ENCODE results near the gene FADS2.

The FADS2 gene

DNA sequence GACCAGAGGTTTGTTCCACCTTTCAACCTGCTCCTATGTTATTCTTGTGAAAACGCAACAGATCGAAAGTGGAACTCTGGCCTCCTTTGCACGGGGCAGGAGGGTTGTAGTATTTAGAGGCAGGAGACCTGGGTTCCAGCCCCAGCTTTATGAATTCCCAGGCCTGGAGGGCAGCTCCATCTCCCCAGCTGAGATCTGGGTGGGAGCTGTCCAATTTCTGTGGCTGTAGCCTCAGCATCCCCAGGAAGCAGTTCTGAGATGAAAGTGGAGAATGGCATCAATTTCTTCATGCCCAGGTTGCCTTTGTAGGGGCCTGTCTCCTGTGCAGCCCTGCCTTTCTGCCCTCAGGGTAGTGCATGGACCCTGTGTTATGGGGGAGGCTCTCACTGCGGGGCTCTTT is 4.1 kb downstream of the FADS2 start:
- CTCF ChIA-PET = interaction anchor here (1.5 to 2.3 kb wide), 7 partner anchors 10 to 35 kb away, joined by 3 to 12 read pairs (median 6); partner anchors contain the start of gene FADS1

GRCh38 chr11:61832754-61833153 is 4.7 kb downstream of the FADS2 start:
- Histone ChIP-seq H3K36me3 (ENCODE audit: control insufficient read depth in 4 of 4, insufficient read depth in 4 of 4, low read length in 3 of 4) (peaks cover 0 to 62% (median 2%) of the 10 kb centered on the region in 4 experiments), H3K27ac (ENCODE audit: insufficient read depth in 1 of 2, low read depth in 1 of 2, low read length in 2 of 2, poor library complexity in 1 of 2, severe bottlenecking in 2 of 2) (peak overlapping the region in 1 of 2 experiments; percentile 93), H3K27me3 (replicated peaks in 2 of 5; ENCODE audit: control insufficient read depth in 4 of 5, insufficient read depth in 5 of 5, low read length in 4 of 5) (no peaks in the 10 kb centered on the region), H3K4me1 (ENCODE audit: control extremely low read depth in 1 of 4, control insufficient read depth in 4 of 4, insufficient read depth in 4 of 4, low read length in 3 of 4) (peaks cover 23 to 81% (median 75%) of the 10 kb centered on the region in 4 experiments), H3K4me3 (ENCODE audit: control insufficient read depth in 1 of 7, extremely low read depth in 1 of 7, insufficient read depth in 4 of 7, low read depth in 2 of 7, low read length in 6 of 7) (peak overlapping the region in 4 of 7 experiments; percentile 17 to 97 (median 20)), H3K9me3 (ENCODE audit: control extremely low read depth in 1 of 5, control insufficient read depth in 4 of 5, insufficient read depth in 2 of 5, low read depth in 1 of 5, low read length in 4 of 5) (no peaks in the 10 kb centered on the region)
- ChIA-PET CTCF (interaction anchor here (1.0 to 2.3 kb wide), 4 partner anchors 10 to 36 kb away, joined by 4 to 7 read pairs (median 6); no protein-coding TSS in a partner anchor), POLR2A (no interaction called here)
- DNase-seq = peak in 2 of 3 donors; percentile 14 to 34
- 50% methylated on average over 7 of the region's 7 CpGs for WGBS (ENCODE audit: insufficient coverage)

More for the DNA sequence above, 4.1 kb downstream of the FADS2 start:
- WGBS (ENCODE audit: insufficient coverage) = 88% methylated on average over 3 of the region's 4 CpGs
- H3K9me3 ChIP-seq (ENCODE audit: control extremely low read depth in 1 of 5, control insufficient read depth in 4 of 5, insufficient read depth in 2 of 5, low read depth in 1 of 5, low read length in 4 of 5) = no peaks in the 10 kb centered on the region
- H3K27me3 ChIP-seq (replicated peaks in 2 of 5; ENCODE audit: control insufficient read depth in 4 of 5, insufficient read depth in 5 of 5, low read length in 4 of 5) = no peaks in the 10 kb centered on the region
- H3K4me3 ChIP-seq (ENCODE audit: control insufficient read depth in 1 of 7, extremely low read depth in 1 of 7, insufficient read depth in 4 of 7, low read depth in 2 of 7, low read length in 6 of 7) = peak overlapping the region in 4 of 7 experiments; percentile 17 to 97 (median 34)
- peak overlapping the region in 1 of 2 experiments; percentile 12 for H3K27ac ChIP-seq (ENCODE audit: insufficient read depth in 1 of 2, low read depth in 1 of 2, low read length in 2 of 2, poor library complexity in 1 of 2, severe bottlenecking in 2 of 2)
- H3K4me1 ChIP-seq (ENCODE audit: control extremely low read depth in 1 of 4, control insufficient read depth in 4 of 4, insufficient read depth in 4 of 4, low read length in 3 of 4) = peaks cover 23 to 84% (median 77%) of the 10 kb centered on the region in 4 experiments
- peaks cover 0 to 56% (median under 1%) of the 10 kb centered on the region in 4 experiments for H3K36me3 ChIP-seq (ENCODE audit: control insufficient read depth in 4 of 4, insufficient read depth in 4 of 4, low read length in 3 of 4)
- DNase-seq = no peak
- POLR2A ChIA-PET = interaction anchor here (0.8 to 1.9 kb wide), 2 partner anchors 17 to 39 kb away, joined by 3 to 5 read pairs; partner anchors contain the start of gene FEN1

- POLR2A ChIA-PET = interaction anchor here (3.1 kb wide), 1 partner anchor 17 kb away, joined by 24 read pairs; the partner anchor contains the start of gene FADS1
- CTCF ChIA-PET = interaction anchor here (1.0 to 2.7 kb wide), 3 partner anchors 11 to 36 kb away, joined by 4 to 10 read pairs (median 7); partner anchors contain the start of gene FADS1
- Histone ChIP-seq H3K27ac (ENCODE audit: insufficient read depth in 1 of 2, low read depth in 1 of 2, low read length in 2 of 2, poor library complexity in 1 of 2, severe bottlenecking in 2 of 2) (peak overlapping the region; percentile 59 to 93), H3K4me3 (ENCODE audit: control insufficient read depth in 1 of 7, extremely low read depth in 1 of 7, insufficient read depth in 4 of 7, low read depth in 2 of 7, low read length in 6 of 7) (peak overlapping the region in 2 of 7 experiments; percentile 8 to 97), H3K36me3 (ENCODE audit: control insufficient read depth in 4 of 4, insufficient read depth in 4 of 4, low read length in 3 of 4) (peaks cover 0 to 69% (median 6%) of the 10 kb centered on the region in 4 experiments), H3K27me3 (replicated peaks in 2 of 5; ENCODE audit: control insufficient read depth in 4 of 5, insufficient read depth in 5 of 5, low read length in 4 of 5) (no peaks in the 10 kb centered on the region), H3K4me1 (ENCODE audit: control extremely low read depth in 1 of 4, control insufficient read depth in 4 of 4, insufficient read depth in 4 of 4, low read length in 3 of 4) (peaks cover 23 to 77% (median 75%) of the 10 kb centered on the region in 4 experiments), H3K9me3 (ENCODE audit: control extremely low read depth in 1 of 5, control insufficient read depth in 4 of 5, insufficient read depth in 2 of 5, low read depth in 1 of 5, low read length in 4 of 5) (no peaks in the 10 kb centered on the region)
- WGBS (ENCODE audit: insufficient coverage) = 91% methylated on average over 11 of the region's 11 CpGs
- DNase-seq = no peak
These were observed 5.4 kb downstream of the FADS2 start for GRCh38 chr11:61833471-61833870.

- POLR2A ChIA-PET = interaction anchor here (1.3 to 3.1 kb wide), 2 partner anchors 18 to 37 kb away, joined by 7 to 24 read pairs; partner anchors contain the start of gene FADS1
- WGBS (ENCODE audit: insufficient coverage) = 96% methylated on average over 11 of the region's 12 CpGs
- H3K27ac ChIP-seq (ENCODE audit: insufficient read depth in 1 of 2, low read depth in 1 of 2, low read length in 2 of 2, poor library complexity in 1 of 2, severe bottlenecking in 2 of 2) = peak overlapping the region; percentile 59 to 93
- H3K4me1 ChIP-seq (ENCODE audit: control extremely low read depth in 1 of 4, control insufficient read depth in 4 of 4, insufficient read depth in 4 of 4, low read length in 3 of 4) = peaks cover 23 to 77% (median 74%) of the 10 kb centered on the region in 4 experiments
- H3K27me3 ChIP-seq (replicated peaks in 2 of 5; ENCODE audit: control insufficient read depth in 4 of 5, insufficient read depth in 5 of 5, low read length in 4 of 5) = no peaks in the 10 kb centered on the region
- no peaks in the 10 kb centered on the region for H3K9me3 ChIP-seq (ENCODE audit: control extremely low read depth in 1 of 5, control insufficient read depth in 4 of 5, insufficient read depth in 2 of 5, low read depth in 1 of 5, low read length in 4 of 5)
- CTCF ChIA-PET = interaction anchor here (0.6 to 2.7 kb wide), 6 partner anchors 11 to 998 kb away, joined by 3 to 10 read pairs (median 4); partner anchors contain the start of genes FADS1 and STX5
- H3K36me3 ChIP-seq (ENCODE audit: control insufficient read depth in 4 of 4, insufficient read depth in 4 of 4, low read length in 3 of 4) = peaks cover 0 to 73% (median 10%) of the 10 kb centered on the region in 4 experiments
- no peak for DNase-seq
- peak overlapping the region in 4 of 7 experiments; percentile 17 to 97 (median 46) for H3K4me3 ChIP-seq (ENCODE audit: control insufficient read depth in 1 of 7, extremely low read depth in 1 of 7, insufficient read depth in 4 of 7, low read depth in 2 of 7, low read length in 6 of 7)
These were observed 5.8 kb downstream of the FADS2 start for GRCh38 chr11:61833926-61834277.

DNA sequence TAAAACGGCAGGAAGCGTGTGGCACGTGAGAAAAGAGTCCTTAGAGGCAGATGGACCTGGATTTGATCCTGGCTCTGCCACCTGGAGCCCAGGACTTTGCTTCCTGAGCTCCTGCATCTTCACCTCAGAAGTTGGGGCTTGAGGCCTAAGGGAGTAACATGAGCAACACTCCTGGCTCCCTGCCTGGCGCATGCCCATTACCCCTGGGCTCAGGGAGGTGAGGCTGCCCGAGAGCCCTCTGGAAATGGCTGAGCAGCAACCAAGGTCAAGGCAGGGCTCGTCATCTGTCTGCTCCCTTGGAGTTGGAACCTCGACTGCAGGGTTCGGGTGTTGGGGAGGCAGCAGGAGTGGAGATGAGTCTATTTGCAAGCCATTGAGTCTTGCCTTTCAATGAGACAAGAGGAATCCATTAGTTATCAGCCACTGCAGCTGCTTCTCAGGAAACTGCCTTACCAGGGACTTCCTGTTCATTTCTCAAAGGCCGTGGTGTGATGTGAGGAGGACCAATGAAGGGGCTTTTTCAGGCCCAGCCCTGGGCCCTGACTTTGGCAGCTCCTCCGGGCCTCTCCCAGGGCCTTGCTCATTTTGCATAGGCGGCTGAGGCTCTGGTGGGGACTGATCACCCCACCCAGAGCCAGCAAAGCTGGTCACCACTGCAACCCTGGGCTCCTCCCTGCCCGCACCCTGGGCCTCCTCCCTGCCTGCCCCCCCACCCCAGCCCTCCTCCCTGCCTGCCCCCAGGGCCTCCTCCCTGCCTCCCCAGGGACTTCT is 6.4 kb downstream of the FADS2 start:
- 32% methylated on average over 9 of the region's 12 CpGs for WGBS (ENCODE audit: insufficient coverage)
- Histone ChIP-seq H3K4me1 (ENCODE audit: control extremely low read depth in 1 of 4, control insufficient read depth in 4 of 4, insufficient read depth in 4 of 4, low read length in 3 of 4) (peaks cover 19 to 74% (median 68%) of the 10 kb centered on the region in 4 experiments), H3K36me3 (ENCODE audit: control insufficient read depth in 4 of 4, insufficient read depth in 4 of 4, low read length in 3 of 4) (peaks cover 0 to 73% (median 13%) of the 10 kb centered on the region in 4 experiments), H3K27me3 (replicated peaks in 2 of 5; ENCODE audit: control insufficient read depth in 4 of 5, insufficient read depth in 5 of 5, low read length in 4 of 5) (no peaks in the 10 kb centered on the region), H3K4me3 (ENCODE audit: control insufficient read depth in 1 of 7, extremely low read depth in 1 of 7, insufficient read depth in 4 of 7, low read depth in 2 of 7, low read length in 6 of 7) (peak overlapping the region in 4 of 7 experiments; percentile 17 to 97 (median 46)), H3K9me3 (ENCODE audit: control extremely low read depth in 1 of 5, control insufficient read depth in 4 of 5, insufficient read depth in 2 of 5, low read depth in 1 of 5, low read length in 4 of 5) (no peaks in the 10 kb centered on the region), H3K27ac (ENCODE audit: insufficient read depth in 1 of 2, low read depth in 1 of 2, low read length in 2 of 2, poor library complexity in 1 of 2, severe bottlenecking in 2 of 2) (peak overlapping the region; percentile 81 to 93)
- peak; percentile 96 to 99 (median 98) for DNase-seq
- ChIA-PET POLR2A (interaction anchor here (1.1 to 3.1 kb wide), 4 partner anchors 8 to 43 kb away, joined by 4 to 24 read pairs (median 6); partner anchors contain the start of gene FADS1), CTCF (interaction anchor here (0.6 to 2.7 kb wide), 8 partner anchors 14 to 997 kb away, joined by 3 to 10 read pairs (median 4); partner anchors contain the start of genes FADS1 and STX5)

- peaks cover 5 to 57% (median 51%) of the 10 kb centered on the region in 4 experiments for H3K4me1 ChIP-seq (ENCODE audit: control extremely low read depth in 1 of 4, control insufficient read depth in 4 of 4, insufficient read depth in 4 of 4, low read length in 3 of 4)
- ChIA-PET CTCF (interaction anchor here (1.2 to 2.7 kb wide), 5 partner anchors 12 to 272 kb away, joined by 4 to 10 read pairs (median 4); partner anchors contain the start of gene FADS1), POLR2A (interaction anchor here (3.1 kb wide), 1 partner anchor 20 kb away, joined by 24 read pairs; the partner anchor contains the start of gene FADS1)
- H3K27me3 ChIP-seq (replicated peaks in 2 of 5; ENCODE audit: control insufficient read depth in 4 of 5, insufficient read depth in 5 of 5, low read length in 4 of 5) = no peaks in the 10 kb centered on the region
- peak overlapping the region; percentile 81 to 93 for H3K27ac ChIP-seq (ENCODE audit: insufficient read depth in 1 of 2, low read depth in 1 of 2, low read length in 2 of 2, poor library complexity in 1 of 2, severe bottlenecking in 2 of 2)
- DNase-seq = no peak
- H3K36me3 ChIP-seq (ENCODE audit: control insufficient read depth in 4 of 4, insufficient read depth in 4 of 4, low read length in 3 of 4) = peaks cover 11 to 78% (median 25%) of the 10 kb centered on the region in 4 experiments
- 100% methylated on average over 5 of the region's 8 CpGs for WGBS (ENCODE audit: insufficient coverage)
- no peak overlapping the region for H3K4me3 ChIP-seq (ENCODE audit: control insufficient read depth in 1 of 7, extremely low read depth in 1 of 7, insufficient read depth in 4 of 7, low read depth in 2 of 7, low read length in 6 of 7)
- H3K9me3 ChIP-seq (ENCODE audit: control extremely low read depth in 1 of 5, control insufficient read depth in 4 of 5, insufficient read depth in 2 of 5, low read depth in 1 of 5, low read length in 4 of 5) = no peaks in the 10 kb centered on the region
These were observed 8.1 kb downstream of the FADS2 start for GRCh38 chr11:61836193-61836592.
